IMR-90 (cell line): ENCODE data around the gene MYLK4. TPM values are rescaled to one million over a fixed set of nuclear protein-coding genes. Genes with fewer than 3 reads are reported as not detected.

Experiments
- ATAC-seq: fragments of 200-7000 bp; cut with Tn5 transposase; 2 replicates; pipeline ENCODE4 v1.9.1; 2020; ENCODE audit warnings: low read depth, mild to moderate bottlenecking, moderate library complexity
- BruUV-seq: library from RNA; stranded (reverse); fragments of 400-500 nt; replicated peaks from 2 replicates; lab custom pipeline; 2021; lab: Mats Ljungman, UMichigan
- CTCF ChIA-PET: fragments of 300-600 bp; formaldehyde crosslinking; extraction: SDS; loops from one replicate; lab custom pipeline; 2021; ENCODE audit warnings: antibody characterized with exemption; lab: Yijun Ruan, JAX
- POLR2A ChIA-PET: fragments of 300-600 bp; sonication (Branson Sonifier 250); formaldehyde crosslinking; loops from one replicate; lab custom pipeline; 2022; ENCODE audit warnings: antibody characterized with exemption; ENCODE audit not compliant: unreplicated experiment; lab: Charles Lee
- DNase-seq: peaks from one replicate; pipeline ENCODE4 v3.0.0; 2013
- H2AFZ ChIP-seq: replicated peaks from 2 replicates; pipeline ENCODE3; 2013; ENCODE audit warnings: low read length, mild to moderate bottlenecking; ENCODE audit not compliant: poor library complexity
- H2AK5ac ChIP-seq: 2 replicates; pipeline ENCODE4 v1.6.1; 2013; ENCODE audit warnings: low read depth, low read length, inconsistent platforms
- H2AK9ac ChIP-seq: replicated peaks from 2 replicates; pipeline ENCODE3; 2013; ENCODE audit warnings: mild to moderate bottlenecking, low read depth, low read length, moderate library complexity; ENCODE audit not compliant: poor library complexity
- H2BK120ac ChIP-seq: 2 replicates; pipeline ENCODE4 v1.6.1; 2013; ENCODE audit warnings: low read depth, low read length, inconsistent platforms
- H2BK15ac ChIP-seq: 3 replicates; pipeline ENCODE4 v1.6.1; 2013; ENCODE audit warnings: low read depth, low read length, inconsistent platforms
- H2BK20ac ChIP-seq: 2 replicates; pipeline ENCODE4 v1.6.1; 2013; ENCODE audit warnings: low read depth, mild to moderate bottlenecking, inconsistent platforms, low read length, moderate library complexity
- H2BK5ac ChIP-seq: 2 replicates; pipeline ENCODE4 v1.6.1; 2013; ENCODE audit warnings: mild to moderate bottlenecking, low read depth, low read length, inconsistent platforms; ENCODE audit not compliant: poor library complexity, severe bottlenecking
- H3K14ac ChIP-seq: replicated peaks from 2 replicates; pipeline ENCODE4 v1.6.1; 2013; ENCODE audit warnings: low read depth, low read length, inconsistent platforms
- H3K18ac ChIP-seq: 2 replicates; pipeline ENCODE4 v1.6.1; 2013; ENCODE audit warnings: low read depth, low read length, control low read depth
- H3K23ac ChIP-seq: 2 replicates; pipeline ENCODE4 v1.6.1; 2013; ENCODE audit warnings: low read depth, low read length, inconsistent platforms
- H3K27ac ChIP-seq: 2 replicates; pipeline ENCODE4 v1.5.1; 2013; ENCODE audit warnings: mild to moderate bottlenecking, control low read depth, low read length; ENCODE audit not compliant: insufficient read depth
- H3K27me3 ChIP-seq: 2 replicates; pipeline ENCODE4 v1.6.1; 2013; ENCODE audit warnings: low read length; ENCODE audit not compliant: control insufficient read depth, insufficient read depth
- H3K36me3 ChIP-seq: 2 replicates; pipeline ENCODE4 v1.6.1; 2013; ENCODE audit warnings: low read length, mixed read lengths; ENCODE audit not compliant: control insufficient read depth, insufficient read depth
- H3K4ac ChIP-seq: 2 replicates; pipeline ENCODE4 v1.6.1; 2013; ENCODE audit warnings: low read depth, low read length, inconsistent platforms
- H3K4me1 ChIP-seq: 2 replicates; pipeline ENCODE4 v1.6.1; 2013; ENCODE audit warnings: low read length, mixed read lengths; ENCODE audit not compliant: control insufficient read depth, insufficient read depth
- H3K4me2 ChIP-seq: 2 replicates; pipeline ENCODE4 v1.6.1; 2013; ENCODE audit warnings: low read depth, mild to moderate bottlenecking, control low read depth, low read length, moderate library complexity
- H3K4me3 ChIP-seq: 2 replicates; pipeline ENCODE4 v1.5.1; 2013; ENCODE audit warnings: low read depth, mild to moderate bottlenecking, control low read depth, low read length, moderate library complexity; ENCODE audit not compliant: insufficient read depth
- H3K56ac ChIP-seq: 2 replicates; pipeline ENCODE4 v1.6.1; 2013; ENCODE audit warnings: low read length, inconsistent platforms; ENCODE audit not compliant: insufficient read depth; ENCODE audit errors: extremely low read depth
- H3K79me1 ChIP-seq, 2 experiments: 2 replicates each; pipeline ENCODE4 v1.6.1; 2013; ENCODE audit warnings: low read length in 2 of 2, inconsistent platforms in 1 of 2, low read depth in 1 of 2
- H3K9ac ChIP-seq: 2 replicates; pipeline ENCODE4 v1.6.1; 2013; ENCODE audit warnings: low read depth, low read length, control low read depth
- H3K9me1 ChIP-seq: 2 replicates; pipeline ENCODE4 v1.6.1; 2013; ENCODE audit warnings: low read length, inconsistent platforms; ENCODE audit not compliant: insufficient read depth
- H3K9me3 ChIP-seq: 2 replicates; pipeline ENCODE4 v1.6.1; 2013; ENCODE audit warnings: low read length; ENCODE audit not compliant: control insufficient read depth, insufficient read depth
- H4K20me1 ChIP-seq: 2 replicates; pipeline ENCODE4 v1.6.1; 2013; ENCODE audit warnings: low read length, inconsistent platforms; ENCODE audit not compliant: insufficient read depth
- H4K5ac ChIP-seq: 2 replicates; pipeline ENCODE4 v1.6.1; 2013; ENCODE audit warnings: mild to moderate bottlenecking, low read depth, low read length, control low read depth
- H4K8ac ChIP-seq, 2 experiments: 2 replicates each; pipeline ENCODE4 v1.6.1; 2013; ENCODE audit warnings: low read depth in 2 of 2, low read length in 2 of 2, control low read depth in 1 of 2, inconsistent platforms in 1 of 2
- H4K91ac ChIP-seq: 2 replicates; pipeline ENCODE4 v1.6.1; 2013; ENCODE audit warnings: low read depth, low read length, inconsistent platforms; ENCODE audit not compliant: insufficient read depth
- BHLHE40 ChIP-seq: fragments of 150-350 bp; IDR thresholded peaks from 2 replicates; pipeline ENCODE4 v1.6.1; 2016; ENCODE audit warnings: mild to moderate bottlenecking, low read depth, low read length
- CEBPB ChIP-seq: IDR thresholded peaks from 2 replicates; pipeline ENCODE4 v1.6.1; 2012; ENCODE audit warnings: low read depth, low read length, improper control_type of control experiment
- CHD1 ChIP-seq: IDR thresholded peaks from 2 replicates; pipeline ENCODE4 v1.6.1; 2012; ENCODE audit warnings: low read depth, low read length, improper control_type of control experiment
- FOS ChIP-seq: fragments of 150-350 bp; IDR thresholded peaks from 2 replicates; pipeline ENCODE4 v1.6.1; 2016; ENCODE audit warnings: low read depth, low read length
- MAFK ChIP-seq: IDR thresholded peaks from 2 replicates; pipeline ENCODE4 v1.6.1; 2012; ENCODE audit warnings: low read depth, low read length, improper control_type of control experiment
- MAZ ChIP-seq: IDR thresholded peaks from 2 replicates; pipeline ENCODE4 v1.6.1; 2012; ENCODE audit warnings: low read depth, mild to moderate bottlenecking, low read length, improper control_type of control experiment, moderate library complexity, borderline replicate concordance
- MXI1 ChIP-seq: IDR thresholded peaks from 2 replicates; pipeline ENCODE4 v1.6.1; 2012; ENCODE audit warnings: low read depth, mild to moderate bottlenecking, low read length, moderate library complexity, borderline replicate concordance
- NFE2L2 ChIP-seq: fragments of 150-350 bp; IDR thresholded peaks from 2 replicates; pipeline ENCODE4 v1.6.1; 2016; ENCODE audit warnings: low read depth, mild to moderate bottlenecking, low read length
- POLR2A ChIP-seq: IDR thresholded peaks from 2 replicates; pipeline ENCODE4 v1.6.1; 2012; ENCODE audit warnings: mild to moderate bottlenecking, low read depth, low read length
- RAD21 ChIP-seq: IDR thresholded peaks from 2 replicates; pipeline ENCODE4 v1.6.1; 2012; ENCODE audit warnings: low read length, improper control_type of control experiment
- RCOR1 ChIP-seq: IDR thresholded peaks from 2 replicates; pipeline ENCODE4 v1.6.1; 2012; ENCODE audit warnings: mild to moderate bottlenecking, low read length, improper control_type of control experiment; ENCODE audit not compliant: insufficient replicate concordance
- RFX5 ChIP-seq: IDR thresholded peaks from 2 replicates; pipeline ENCODE4 v1.8.0; 2012; ENCODE audit warnings: low read depth, mild to moderate bottlenecking, low read length, moderate library complexity
- SMC3 ChIP-seq: fragments of 150-350 bp; IDR thresholded peaks from 2 replicates; pipeline ENCODE4 v1.6.1; 2016; ENCODE audit warnings: low read depth, mild to moderate bottlenecking, antibody characterized with exemption, low read length, moderate library complexity
- USF2 ChIP-seq: fragments of 150-350 bp; IDR thresholded peaks from 2 replicates; pipeline ENCODE4 v1.6.1; 2017; ENCODE audit warnings: mild to moderate bottlenecking, antibody characterized with exemption, low read length, low read depth
- WGBS, 2 experiments: methylation state at CpG; one replicate each; pipeline versions ENCODE4 v1.1.5 to v1.1.7; 2013; ENCODE audit warnings: missing lambda C conversion rate in 2 of 2; ENCODE audit not compliant: insufficient read length in 1 of 2; ENCODE audit errors: extremely low coverage in 2 of 2; 5-methylcytosine and 5-hydroxymethylcytosine counted together
- dilution Hi-C: fragments of 300-500 bp; cut with HindIII; formaldehyde crosslinking; loops from one replicate; pipeline ENCODE4 v1.14.3; 2018; ENCODE audit warnings: low sequenced_read_pairs; ENCODE audit not compliant: unreplicated experiment
- in situ Hi-C: fragments of 300-500 bp; cut with MboI; formaldehyde crosslinking; loops from 3 replicates; pipeline ENCODE4 v1.14.3; 2019; ENCODE audit warnings: low sequenced_read_pairs, inconsistent platforms, mixed read lengths
- intact Hi-C: fragments of 100-400 bp; cut with micrococcal nuclease; formaldehyde crosslinking; loops from 2 replicates; pipeline ENCODE4 v1.10.0; 2022
- polyA plus RNA-seq, 3 experiments: library from polyadenylated mRNA; depleted of rRNA; stranded (reverse); fragments of >200 nt; gene quantifications; 2 replicates each; pipeline ENCODE4 v1.2.3, GENCODE V29; 2012; ENCODE audit warnings: low replicate concordance in 1 of 3
- total RNA-seq: library from RNA; depleted of rRNA; stranded (reverse); fragments of >200 nt; gene quantifications from 2 replicates; pipeline ENCODE4 v1.2.3, GENCODE V29; 2012
- TF ChIP-seq, protein P1 (sequence below): fragments of 150-350 bp; IDR thresholded peaks from 2 replicates; pipeline ENCODE4 v1.6.1; 2016; ENCODE audit warnings: low read depth, mild to moderate bottlenecking, low read length, moderate library complexity, borderline replicate concordance
- TF ChIP-seq, protein P2 (sequence below): conservative IDR thresholded peaks from 2 replicates; pipeline ENCODE4 v1.5.1; 2012; ENCODE audit warnings: mild to moderate bottlenecking, low read depth, low read length, improper control_type of control experiment

The MYLK4 gene
- total and polyA plus RNA-seq, 2 of the 4 experiments (the other 2 are of a cell fraction): under 0.01 to 0.07 TPM

DNA sequence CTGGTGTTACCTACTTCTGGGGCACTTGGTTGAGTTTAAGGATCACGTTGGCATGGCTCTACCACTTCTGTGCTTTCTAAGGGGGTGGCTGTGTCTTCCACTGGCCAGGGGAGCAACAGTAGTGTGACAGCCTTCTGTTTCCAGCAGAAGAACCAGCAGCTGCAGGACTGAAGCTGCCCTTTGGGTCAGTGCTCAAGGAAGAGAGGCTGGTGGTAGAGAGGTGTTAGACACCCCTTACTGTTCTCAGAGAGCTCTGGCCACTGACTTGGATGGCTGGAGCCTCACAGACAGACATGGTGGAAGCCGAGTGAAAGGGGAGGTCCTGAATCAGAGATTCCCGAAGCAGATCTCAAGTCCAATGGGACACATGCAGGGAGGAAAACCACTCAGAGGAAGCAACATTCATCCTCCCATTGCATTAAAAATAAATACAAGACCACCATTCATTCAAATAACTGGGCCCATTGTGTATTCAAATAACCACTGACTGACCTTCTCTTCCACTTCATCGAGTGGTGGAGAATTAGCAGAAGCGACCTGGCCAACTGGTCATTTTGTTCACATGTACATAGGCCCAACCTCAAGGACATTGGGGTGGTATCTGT is 106.7 kb downstream of the MYLK4 start:
- no peak overlapping the region for H2BK20ac ChIP-seq
- H3K4me1 ChIP-seq: no peaks in the 10 kb centered on the region
- no peak overlapping the region for H3K27ac ChIP-seq
- H3K4ac ChIP-seq: no peak overlapping the region
- H4K5ac ChIP-seq: no peak overlapping the region
- POLR2A ChIA-PET: no interaction called here
- no peak overlapping the region for H2BK5ac ChIP-seq
- H2AK9ac ChIP-seq: no peak overlapping the region
- no peak overlapping the region for H3K4me3 ChIP-seq
- no peak for TF ChIP-seq RCOR1
- no peak for TF ChIP-seq POLR2A
- TF ChIP-seq MXI1: no peak
- TF ChIP-seq MAFK: no peak
- TF ChIP-seq NFE2L2: no peak
- TF ChIP-seq CHD1: no peak
- no peak for TF ChIP-seq MAZ
- TF ChIP-seq, protein P1, sequence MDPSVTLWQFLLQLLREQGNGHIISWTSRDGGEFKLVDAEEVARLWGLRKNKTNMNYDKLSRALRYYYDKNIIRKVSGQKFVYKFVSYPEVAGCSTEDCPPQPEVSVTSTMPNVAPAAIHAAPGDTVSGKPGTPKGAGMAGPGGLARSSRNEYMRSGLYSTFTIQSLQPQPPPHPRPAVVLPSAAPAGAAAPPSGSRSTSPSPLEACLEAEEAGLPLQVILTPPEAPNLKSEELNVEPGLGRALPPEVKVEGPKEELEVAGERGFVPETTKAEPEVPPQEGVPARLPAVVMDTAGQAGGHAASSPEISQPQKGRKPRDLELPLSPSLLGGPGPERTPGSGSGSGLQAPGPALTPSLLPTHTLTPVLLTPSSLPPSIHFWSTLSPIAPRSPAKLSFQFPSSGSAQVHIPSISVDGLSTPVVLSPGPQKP: no peak
- TF ChIP-seq USF2: no peak
- TF ChIP-seq FOS: no peak
- no peak for TF ChIP-seq RAD21
- TF ChIP-seq, protein P2, sequence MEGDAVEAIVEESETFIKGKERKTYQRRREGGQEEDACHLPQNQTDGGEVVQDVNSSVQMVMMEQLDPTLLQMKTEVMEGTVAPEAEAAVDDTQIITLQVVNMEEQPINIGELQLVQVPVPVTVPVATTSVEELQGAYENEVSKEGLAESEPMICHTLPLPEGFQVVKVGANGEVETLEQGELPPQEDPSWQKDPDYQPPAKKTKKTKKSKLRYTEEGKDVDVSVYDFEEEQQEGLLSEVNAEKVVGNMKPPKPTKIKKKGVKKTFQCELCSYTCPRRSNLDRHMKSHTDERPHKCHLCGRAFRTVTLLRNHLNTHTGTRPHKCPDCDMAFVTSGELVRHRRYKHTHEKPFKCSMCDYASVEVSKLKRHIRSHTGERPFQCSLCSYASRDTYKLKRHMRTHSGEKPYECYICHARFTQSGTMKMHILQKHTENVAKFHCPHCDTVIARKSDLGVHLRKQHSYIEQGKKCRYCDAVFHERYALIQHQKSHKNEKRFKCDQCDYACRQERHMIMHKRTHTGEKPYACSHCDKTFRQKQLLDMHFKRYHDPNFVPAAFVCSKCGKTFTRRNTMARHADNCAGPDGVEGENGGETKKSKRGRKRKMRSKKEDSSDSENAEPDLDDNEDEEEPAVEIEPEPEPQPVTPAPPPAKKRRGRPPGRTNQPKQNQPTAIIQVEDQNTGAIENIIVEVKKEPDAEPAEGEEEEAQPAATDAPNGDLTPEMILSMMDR: no peak
- TF ChIP-seq CEBPB: no peak
- TF ChIP-seq BHLHE40: no peak
- no peak for TF ChIP-seq RFX5
- TF ChIP-seq SMC3: no peak
- no peak for ATAC-seq
- H3K79me1 ChIP-seq: no peaks in the 10 kb centered on the region
- H3K23ac ChIP-seq: no peak overlapping the region
- CTCF ChIA-PET: no interaction called here
- H3K9ac ChIP-seq: no peak overlapping the region
- no peaks in the 10 kb centered on the region for H4K20me1 ChIP-seq
- intact Hi-C loops (no loop called here), dilution Hi-C loops (no loop called here), in situ Hi-C loops (loop anchor here (25.0 kb wide), 1 partner anchor 532 kb away; no protein-coding TSS in a partner anchor)
- H3K18ac ChIP-seq: no peak overlapping the region
- 0 out of 2 replicates have a peak, but pooled peaks cover 6% of the 10 kb centered on the region for H3K9me1 ChIP-seq
- no CpG with 5 or more reads among the region's 5 CpGs for WGBS, 2 experiments
- no peak overlapping the region for H2BK15ac ChIP-seq
- H2AK5ac ChIP-seq: no peak overlapping the region
- H3K9me3 ChIP-seq: no peaks in the 10 kb centered on the region
- no peak for DNase-seq
- H3K14ac ChIP-seq: no peak overlapping the region
- no peak overlapping the region for H4K8ac ChIP-seq
- H3K27me3 ChIP-seq: peaks cover 40% of the 10 kb centered on the region
- H2BK120ac ChIP-seq: no peak overlapping the region
- H3K56ac ChIP-seq: no peak overlapping the region
- BruUV-seq: no TSS peak
- no peak overlapping the region for H4K91ac ChIP-seq
- H3K4me2 ChIP-seq: no peak overlapping the region
- no peaks in the 10 kb centered on the region for H3K36me3 ChIP-seq
- no peak overlapping the region for H2AFZ ChIP-seq
